Measurements from ENCODE around the gene SORBS1. TPM values are rescaled to one million over a fixed set of nuclear protein-coding genes. Genes with fewer than 3 reads are reported as not detected.

The SORBS1 gene
- total and polyA plus RNA-seq, 2 of the 13 experiments (the other 11 are each of a cell fraction or from before 2014, with no cell fraction given), result 16.8 to 39.8 TPM

GRCh38 chr10:95415621-95416031 lies 145.5 kb downstream of the SORBS1 start:
- no peak overlapping the region for H3K27ac ChIP-seq (ENCODE audit: extremely low read length, insufficient read depth, low read length)
- H3K4me1 ChIP-seq (ENCODE audit: insufficient read depth, low read length), result no peaks in the 10 kb centered on the region
- POLR2A ChIA-PET, result no interaction called here
- intact Hi-C loops (cut with micrococcal nuclease; ENCODE audit: unreplicated experiment), result no loop called here
- H3K36me3 ChIP-seq (replicated peaks in 1 of 2; ENCODE audit: control insufficient read depth in 1 of 2, insufficient read depth in 2 of 2, low read length in 2 of 2), result peaks cover 18 to 50% of the 10 kb centered on the region in 2 experiments
- FAIRE-seq, result no peak
- in situ Hi-C loops (cut with HindIII; ENCODE audit: extremely low pct_ligation_motif_present, low pct_unique_long_range_greater_than_20kb), result loop anchor here (25.0 kb wide), 1 partner anchor 447 kb away; no protein-coding TSS in a partner anchor
- H3K9ac ChIP-seq (ENCODE audit: insufficient read depth, low read depth, low read length), result no peak overlapping the region
- H3K27me3 ChIP-seq (ENCODE audit: control insufficient read depth in 1 of 2, insufficient read depth in 2 of 2, low read length in 2 of 2), result no peaks in the 10 kb centered on the region
- no peak for ATAC-seq
- H3K4me2 ChIP-seq (ENCODE audit: low read depth, low read length), result no peak overlapping the region
- H3K4me3 ChIP-seq (replicated peaks in 1 of 3; ENCODE audit: insufficient read depth in 1 of 3, low read depth in 2 of 3, low read length in 3 of 3), result no peak overlapping the region
- H3K9me3 ChIP-seq (ENCODE audit: low read length), result no peaks in the 10 kb centered on the region
- no peaks in the 10 kb centered on the region for H4K20me1 ChIP-seq (ENCODE audit: insufficient read depth, low read length)
- DNase-seq (ENCODE audit: low spot score), result no peak
- WGBS (ENCODE audit: low lambda C conversion rate), result 99% methylated on average over 13 of the region's 16 CpGs
- CTCF ChIA-PET (ENCODE audit: low intra/inter-chr PET ratio, low total read pairs), result no interaction called here
- no peaks in the 10 kb centered on the region for H3K79me2 ChIP-seq (ENCODE audit: insufficient read depth, low read length)
- no TSS peak for BruUV-seq (replicated peaks)
- H2AFZ ChIP-seq (ENCODE audit: low read length), result no peak overlapping the region
- TF ChIP-seq ZNF431 (CRISPR knock-in tag; IDR thresholded peaks at IDR 0.05; ENCODE audit: borderline replicate concordance, low read depth), result no peak
- no peak for TF ChIP-seq RCOR2 (CRISPR knock-in tag; IDR thresholded peaks at IDR 0.05)
- TF ChIP-seq HES4 (CRISPR knock-in tag; IDR thresholded peaks at IDR 0.05; ENCODE audit: borderline replicate concordance), result no peak
- no peak for TF ChIP-seq HOXA3 (CRISPR knock-in tag; IDR thresholded peaks at IDR 0.05)
- no peak for TF ChIP-seq SP4 (CRISPR knock-in tag; IDR thresholded peaks at IDR 0.05)
- no peak for TF ChIP-seq HOXA9 (CRISPR knock-in tag; IDR thresholded peaks at IDR 0.05; ENCODE audit: borderline replicate concordance)

DNA sequence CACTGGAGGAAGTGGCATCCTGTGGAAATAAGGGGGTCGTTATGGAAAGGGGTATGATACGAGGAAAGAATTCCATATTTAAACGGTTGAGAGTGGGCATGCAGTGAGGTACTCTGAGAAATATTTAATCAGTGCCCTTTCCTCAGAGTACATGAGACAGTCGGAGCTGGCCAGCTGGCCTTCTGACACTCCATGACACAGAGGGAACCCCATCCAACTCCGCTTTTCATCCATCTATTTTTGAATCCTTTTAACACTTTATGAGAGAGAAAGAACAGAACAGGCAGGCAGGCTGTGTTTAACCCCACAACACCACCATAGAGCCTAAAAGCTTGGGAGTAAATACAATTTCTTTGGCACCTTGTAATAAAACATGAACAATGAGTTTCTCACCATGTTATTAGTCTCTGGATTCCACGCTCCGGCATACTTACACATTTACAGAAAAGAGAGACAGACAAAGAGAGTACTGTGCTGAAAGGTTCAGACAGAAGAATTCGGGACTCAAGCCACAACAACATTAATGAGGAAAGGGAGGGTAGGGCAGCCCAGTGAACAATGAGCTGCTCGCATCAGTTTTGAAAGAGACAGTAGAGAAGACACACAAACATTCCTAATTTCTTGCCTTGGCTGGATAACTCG lies 146.2 kb downstream of the SORBS1 start:
- H3K4me1 ChIP-seq (ENCODE audit: insufficient read depth, low read length), result no peaks in the 10 kb centered on the region
- 85% methylated on average over 10 of the region's 10 CpGs for WGBS (ENCODE audit: low lambda C conversion rate)

More for the DNA sequence above, 146.2 kb downstream of the SORBS1 start:
- H4K20me1 ChIP-seq (ENCODE audit: insufficient read depth, low read length), result no peaks in the 10 kb centered on the region
- ChIA-PET POLR2A (no interaction called here), CTCF (ENCODE audit: low intra/inter-chr PET ratio, low total read pairs) (no interaction called here)
- H3K27ac ChIP-seq (ENCODE audit: extremely low read length, insufficient read depth, low read length), result no peak overlapping the region
- H3K4me3 ChIP-seq (replicated peaks in 1 of 3; ENCODE audit: insufficient read depth in 1 of 3, low read depth in 2 of 3, low read length in 3 of 3), result no peak overlapping the region
- intact Hi-C loops (cut with micrococcal nuclease; ENCODE audit: unreplicated experiment) (no loop called here), in situ Hi-C loops (cut with HindIII; ENCODE audit: extremely low pct_ligation_motif_present, low pct_unique_long_range_greater_than_20kb) (loop anchor here (25.0 kb wide), 1 partner anchor 447 kb away; no protein-coding TSS in a partner anchor)
- no peaks in the 10 kb centered on the region for H3K79me2 ChIP-seq (ENCODE audit: insufficient read depth, low read length)
- H3K27me3 ChIP-seq (ENCODE audit: control insufficient read depth in 1 of 2, insufficient read depth in 2 of 2, low read length in 2 of 2), result no peaks in the 10 kb centered on the region
- no peak overlapping the region for H2AFZ ChIP-seq (ENCODE audit: low read length)
- DNase-seq (ENCODE audit: low spot score) (no peak), FAIRE-seq (no peak), ATAC-seq (no peak)
- H3K9me3 ChIP-seq (ENCODE audit: low read length), result no peaks in the 10 kb centered on the region
- H3K9ac ChIP-seq (ENCODE audit: insufficient read depth, low read depth, low read length), result no peak overlapping the region
- no peak overlapping the region for H3K4me2 ChIP-seq (ENCODE audit: low read depth, low read length)
- H3K36me3 ChIP-seq (replicated peaks in 1 of 2; ENCODE audit: control insufficient read depth in 1 of 2, insufficient read depth in 2 of 2, low read length in 2 of 2), result peaks cover 14 to 51% of the 10 kb centered on the region in 2 experiments
- no peak for TF ChIP-seq ZNF468 (CRISPR knock-in tag; IDR thresholded peaks at IDR 0.05)
- TF ChIP-seq, protein P1, sequence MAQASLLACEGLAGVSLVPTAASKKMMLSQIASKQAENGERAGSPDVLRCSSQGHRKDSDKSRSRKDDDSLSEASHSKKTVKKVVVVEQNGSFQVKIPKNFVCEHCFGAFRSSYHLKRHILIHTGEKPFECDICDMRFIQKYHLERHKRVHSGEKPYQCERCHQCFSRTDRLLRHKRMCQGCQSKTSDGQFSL (CRISPR knock-in tag; IDR thresholded peaks at IDR 0.05), result no peak
- BruUV-seq (replicated peaks), result no TSS peak
